Mucosa of gallbladder (tissue), 1 donor: ENCODE measurements around the gene COLEC11. TPM values are rescaled to one million over a fixed set of nuclear protein-coding genes. Genes with fewer than 3 reads are reported as not detected.
A peak's percentile ranks its signal among the peaks of the same experiment; 100 is the strongest.
"Not testable (repeated sequence)": the region's sequence is repeated elsewhere in the genome, so short reads cannot be mapped to it uniquely, and the experiment has no call there.

Experiments used
- DNase-seq: peaks from one replicate; pipeline ENCODE4 v3.0.0-alpha.2; 2020; ENCODE audit warnings: low spot score
- total RNA-seq: library from RNA; stranded (reverse); gene quantifications from one replicate; pipeline ENCODE4 v1.2.1, GENCODE V29; 2021
- donor health status: DM: no; HTN: no; CAD: no.

The COLEC11 gene
- total RNA-seq, 1 donor from 2014 or later: 79.0 TPM

- no peak for DNase-seq
These were observed 28.1 kb downstream of the COLEC11 start for GRCh38 chr2:3622967-3623366.

- DNase-seq: no peak
These were observed 29.3 kb downstream of the COLEC11 start for GRCh38 chr2:3624059-3624794.

GRCh38 chr2:3625186-3625585 lies 30.3 kb downstream of the COLEC11 start:
- no peak for DNase-seq

- peak; percentile 48 for DNase-seq
These were observed 31.4 kb downstream of the COLEC11 start for GRCh38 chr2:3626118-3626811.

- no peak for DNase-seq
These were observed 32.0 kb downstream of the COLEC11 start for GRCh38 chr2:3626812-3627499.

GRCh38 chr2:3627500-3628100 lies 32.7 kb downstream of the COLEC11 start:
- no peak for DNase-seq

GRCh38 chr2:3628241-3628679 lies 33.3 kb downstream of the COLEC11 start:
- DNase-seq: no peak

- no peak for DNase-seq
These were observed 33.9 kb downstream of the COLEC11 start for GRCh38 chr2:3628800-3629199.

GRCh38 chr2:3630631-3631030 lies 35.7 kb downstream of the COLEC11 start:
- DNase-seq: no peak

GRCh38 chr2:3631161-3631850 lies 36.4 kb downstream of the COLEC11 start:
- no peak for DNase-seq

- no peak for DNase-seq
These were observed 37.1 kb downstream of the COLEC11 start for GRCh38 chr2:3631851-3632659.

GRCh38 chr2:3633089-3633981 lies 38.4 kb downstream of the COLEC11 start:
- no peak for DNase-seq

- DNase-seq: no peak
These were observed 39.2 kb downstream of the COLEC11 start for GRCh38 chr2:3633982-3634595.

GRCh38 chr2:3634596-3635121 lies 39.7 kb downstream of the COLEC11 start:
- no peak for DNase-seq

GRCh38 chr2:3635171-3635974 lies 40.5 kb downstream of the COLEC11 start:
- DNase-seq: no peak

- not testable (repeated sequence) for DNase-seq
These were observed 41.0 kb downstream of the COLEC11 start for GRCh38 chr2:3635975-3636327.

- DNase-seq: no peak
These were observed 41.8 kb downstream of the COLEC11 start for GRCh38 chr2:3636586-3637310.

GRCh38 chr2:3637311-3637675 lies 42.4 kb downstream of the COLEC11 start:
- DNase-seq: no peak
